Choroid plexus epithelial cell (primary cell): ENCODE results near the gene RHCG.

Source experiments
- DNase-seq: peaks from one replicate; pipeline ENCODE4 v3.0.0-alpha.2; 2010; ENCODE audit warnings: low read depth
- H3K4me3 ChIP-seq: 2 replicates; pipeline ENCODE4 v1.5.1; 2011; ENCODE audit warnings: low read depth, mild to moderate bottlenecking, control low read depth, low read length, moderate library complexity
- TF ChIP-seq, protein P1 (sequence below): conservative IDR thresholded peaks from 2 replicates; pipeline ENCODE4 v1.5.1; 2011; ENCODE audit warnings: low read depth, mild to moderate bottlenecking, control low read depth, inconsistent platforms, low read length, moderate library complexity

RHCG gene

DNA sequence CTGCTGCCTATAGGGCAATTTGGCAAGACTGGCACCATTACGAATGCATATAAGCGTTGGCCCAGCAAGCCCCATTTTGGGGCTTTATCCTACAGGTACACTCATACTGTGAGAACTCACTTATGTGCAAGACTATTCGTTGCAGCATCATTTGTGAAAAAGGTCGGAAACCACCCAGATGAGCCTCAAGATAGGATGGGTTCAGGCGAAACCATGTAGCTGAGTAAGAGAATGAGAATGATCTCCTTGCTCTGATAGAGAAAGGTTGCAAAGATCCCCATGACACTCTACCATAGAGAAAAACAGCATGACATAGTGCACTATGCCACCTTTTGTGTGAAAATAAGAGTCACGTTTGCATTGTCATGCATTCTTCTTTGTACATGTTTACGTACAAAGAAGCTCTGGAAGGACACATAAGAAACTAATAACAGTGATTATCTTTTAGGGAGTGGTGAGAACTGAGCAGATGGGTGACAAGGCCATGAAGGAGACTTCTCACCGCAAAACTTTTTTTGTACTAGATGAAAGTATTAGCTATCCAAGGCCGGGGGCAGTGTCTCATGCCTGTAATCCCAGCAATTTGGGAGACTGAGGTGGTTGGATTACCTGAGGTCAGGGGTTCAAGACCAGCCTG lies 50.0 kb downstream of the RHCG start:
- DNase-seq: no peak
- TF ChIP-seq, protein P1, sequence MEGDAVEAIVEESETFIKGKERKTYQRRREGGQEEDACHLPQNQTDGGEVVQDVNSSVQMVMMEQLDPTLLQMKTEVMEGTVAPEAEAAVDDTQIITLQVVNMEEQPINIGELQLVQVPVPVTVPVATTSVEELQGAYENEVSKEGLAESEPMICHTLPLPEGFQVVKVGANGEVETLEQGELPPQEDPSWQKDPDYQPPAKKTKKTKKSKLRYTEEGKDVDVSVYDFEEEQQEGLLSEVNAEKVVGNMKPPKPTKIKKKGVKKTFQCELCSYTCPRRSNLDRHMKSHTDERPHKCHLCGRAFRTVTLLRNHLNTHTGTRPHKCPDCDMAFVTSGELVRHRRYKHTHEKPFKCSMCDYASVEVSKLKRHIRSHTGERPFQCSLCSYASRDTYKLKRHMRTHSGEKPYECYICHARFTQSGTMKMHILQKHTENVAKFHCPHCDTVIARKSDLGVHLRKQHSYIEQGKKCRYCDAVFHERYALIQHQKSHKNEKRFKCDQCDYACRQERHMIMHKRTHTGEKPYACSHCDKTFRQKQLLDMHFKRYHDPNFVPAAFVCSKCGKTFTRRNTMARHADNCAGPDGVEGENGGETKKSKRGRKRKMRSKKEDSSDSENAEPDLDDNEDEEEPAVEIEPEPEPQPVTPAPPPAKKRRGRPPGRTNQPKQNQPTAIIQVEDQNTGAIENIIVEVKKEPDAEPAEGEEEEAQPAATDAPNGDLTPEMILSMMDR: no peak
- no peak overlapping the region for H3K4me3 ChIP-seq

DNA sequence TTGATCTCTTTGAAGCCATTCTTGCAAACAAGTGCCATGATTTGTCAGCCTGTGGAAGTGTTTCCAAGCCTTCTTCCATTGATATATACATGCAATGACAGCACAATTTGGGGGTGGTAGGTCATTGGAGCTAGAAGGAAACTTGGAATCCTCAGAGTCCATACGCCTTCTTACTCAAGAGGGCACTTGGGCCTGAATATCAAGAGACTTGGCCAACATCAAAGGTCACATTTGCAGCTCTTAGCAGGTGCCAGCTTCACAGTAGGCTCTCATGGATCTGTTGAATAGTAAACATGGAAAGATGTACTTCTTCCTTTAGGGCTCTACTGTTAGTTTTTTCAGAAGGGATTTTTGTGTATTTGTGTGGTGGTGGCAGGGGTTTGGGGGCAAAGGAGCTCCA lies 50.9 kb downstream of the RHCG start:
- TF ChIP-seq, protein P1: no peak
- no peak overlapping the region for H3K4me3 ChIP-seq
- DNase-seq: no peak

- no peak for DNase-seq
- TF ChIP-seq, protein P1: no peak
- H3K4me3 ChIP-seq: no peak overlapping the region
These were observed 51.9 kb downstream of the RHCG start for GRCh38 chr15:89444241-89445225.

DNA sequence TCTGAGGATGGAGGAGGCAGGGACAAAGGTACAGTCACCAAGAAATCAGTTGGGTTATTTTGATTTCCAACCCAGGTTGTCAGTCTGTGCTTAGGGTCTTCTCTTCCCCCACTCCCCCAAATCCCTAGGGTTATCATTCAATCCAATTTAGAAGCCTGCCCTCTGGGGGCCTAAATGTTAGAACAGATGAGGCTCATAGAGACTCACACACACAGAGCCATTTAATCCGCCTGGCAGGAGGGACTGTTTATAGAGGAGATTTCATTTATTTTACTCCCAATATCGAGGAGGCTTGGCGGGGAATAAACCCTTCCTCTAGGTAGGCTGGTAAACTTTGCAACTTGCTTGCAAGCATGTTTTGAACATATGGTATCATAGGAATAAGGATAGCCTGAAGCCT lies 52.8 kb downstream of the RHCG start:
- TF ChIP-seq, protein P1: peak; percentile 12
- DNase-seq: no peak
- no peak overlapping the region for H3K4me3 ChIP-seq

GRCh38 chr15:89442671-89443307 lies 53.6 kb downstream of the RHCG start:
- peak; percentile 44 for DNase-seq

DNA sequence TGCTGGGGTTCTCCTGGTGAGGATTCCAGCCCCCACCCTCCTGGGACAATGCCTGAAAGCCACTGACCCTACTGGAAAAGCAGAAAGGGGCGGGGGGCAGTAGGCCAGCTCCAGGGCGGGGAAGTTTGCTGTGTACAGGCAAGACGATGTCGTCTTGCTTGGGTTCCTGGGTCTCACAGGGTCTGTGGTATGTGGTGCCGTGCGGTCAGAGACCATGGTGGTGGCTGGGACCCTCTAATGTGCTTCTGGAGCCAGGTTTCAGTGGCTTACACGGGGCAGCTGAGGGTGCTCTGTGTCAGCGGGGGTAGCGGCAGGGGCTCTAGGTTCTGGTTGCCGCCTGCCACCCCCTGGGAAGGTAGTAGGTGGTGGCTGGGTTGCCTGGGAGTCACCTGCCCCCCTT lies 54.2 kb downstream of the RHCG start:
- H3K4me3 ChIP-seq: no peak overlapping the region
- DNase-seq: no peak
- TF ChIP-seq, protein P1: no peak

More at GRCh38 chr15:89442671-89443307, 53.6 kb downstream of the RHCG start:
- H3K4me3 ChIP-seq: no peak overlapping the region
- TF ChIP-seq, protein P1: peak; percentile 79
